CD4-positive, alpha-beta memory T cell (primary cell): ENCODE results near the gene GSE1. TPM values are rescaled to one million over a fixed set of nuclear protein-coding genes. Genes with fewer than 3 reads are reported as not detected.

ENCODE experiments used
- CTCF ChIA-PET: fragments of 350-600 bp; sonication (Branson Sonifier 250); formaldehyde crosslinking; loops from one replicate; lab custom pipeline; 2021; ENCODE audit warnings: inconsistent platforms; ENCODE audit not compliant: partially characterized antibody; lab: Charles Lee
- POLR2A ChIA-PET: fragments of 350-600 bp; sonication (Branson Sonifier 250); formaldehyde crosslinking; loops from one replicate; lab custom pipeline; 2021; ENCODE audit not compliant: partially characterized antibody; lab: Charles Lee
- DNase-seq, 5 donors: peaks; one replicate each; pipeline versions ENCODE4 v3.0.0 to v3.0.0-alpha.2; 2020 to 2022; ENCODE audit warnings: mixed read lengths in 1 of 5
- H3K27ac ChIP-seq: one replicate; pipeline ENCODE4 v1.7.0; 2013; ENCODE audit warnings: low read depth, low read length
- H3K27me3 ChIP-seq: 2 replicates; pipeline ENCODE4 v1.7.0; 2013; ENCODE audit warnings: mild to moderate bottlenecking, low read length, moderate library complexity; ENCODE audit not compliant: insufficient read depth
- H3K36me3 ChIP-seq: 2 replicates; pipeline ENCODE4 v1.7.0; 2013; ENCODE audit warnings: mild to moderate bottlenecking, low read length, moderate library complexity; ENCODE audit not compliant: insufficient read depth
- H3K4me1 ChIP-seq: 2 replicates; pipeline ENCODE4 v1.7.0; 2013; ENCODE audit warnings: mild to moderate bottlenecking, low read length, moderate library complexity; ENCODE audit not compliant: insufficient read depth
- H3K4me3 ChIP-seq, 2 donors: one replicate each; pipeline ENCODE4 v1.7.0; 2013; ENCODE audit warnings: low read length in 2 of 2, mild to moderate bottlenecking in 1 of 2
- H3K9me3 ChIP-seq, 2 donors: one replicate each; pipeline ENCODE4 v1.7.0; 2013; ENCODE audit warnings: low read length in 2 of 2, control low read depth in 1 of 2; ENCODE audit not compliant: control insufficient read depth in 1 of 2
- H3K27ac Mint-ChIP-seq, 7 donors: one replicate each; pipeline ENCODE4 v1.8.0; 2020 to 2021; ENCODE audit warnings: mixed read lengths in 7 of 7, mild to moderate bottlenecking in 6 of 7, inconsistent platforms in 3 of 7, moderate library complexity in 3 of 7
- H3K27me3 Mint-ChIP-seq, 2 donors: one replicate each; pipeline ENCODE4 v1.8.0; 2020 to 2021; ENCODE audit warnings: mixed read lengths in 2 of 2
- H3K36me3 Mint-ChIP-seq, 2 donors: one replicate each; pipeline ENCODE4 v1.8.0; 2020 to 2021; ENCODE audit warnings: mixed read lengths in 2 of 2, inconsistent platforms in 1 of 2, mild to moderate bottlenecking in 1 of 2
- H3K4me1 Mint-ChIP-seq, 4 donors: one replicate each; pipeline ENCODE4 v1.8.0; 2020 to 2021; ENCODE audit warnings: mixed read lengths in 4 of 4, mild to moderate bottlenecking in 1 of 4
- H3K4me3 Mint-ChIP-seq, 8 donors: one replicate each; pipeline ENCODE4 v1.8.0; 2020 to 2021; ENCODE audit warnings: mixed read lengths in 8 of 8, mild to moderate bottlenecking in 7 of 8, moderate library complexity in 6 of 8, inconsistent platforms in 3 of 8
- H3K9me3 Mint-ChIP-seq, 8 donors: one replicate each; pipeline ENCODE4 v1.8.0; 2020 to 2021; ENCODE audit warnings: mixed read lengths in 8 of 8, mild to moderate bottlenecking in 5 of 8, inconsistent platforms in 3 of 8, moderate library complexity in 1 of 8
- intact Hi-C: fragments of 100-400 bp; cut with micrococcal nuclease; formaldehyde crosslinking; loops from one replicate; pipeline ENCODE4 v1.15.1; 2023
- polyA plus RNA-seq, 2 donors: library from polyadenylated mRNA; unstranded; fragments of 300-500 nt; fragmentation: Illumina TruSeq; gene quantifications; one replicate each; pipeline ENCODE4 v1.2.3, GENCODE V29; 2021
- total RNA-seq, 2 experiments: library from RNA; stranded (reverse); gene quantifications; one replicate each; pipeline ENCODE4 v1.2.3, GENCODE V29; 2021

The GSE1 gene
- total and polyA plus RNA-seq, 4 experiments from 2014 or later, result 0.23 to 25.0 (median 13.1) TPM

GRCh38 chr16:85642762-85643358 lies 29.7 kb downstream of the GSE1 start:
- Histone ChIP-seq H3K9me3 (no peaks in the 10 kb centered on the region), H3K27ac (no peak overlapping the region), H3K36me3 (no peaks in the 10 kb centered on the region), H3K4me3 (no peak overlapping the region), H3K4me1 (peaks cover 5% of the 10 kb centered on the region), H3K27me3 (no peaks in the 10 kb centered on the region)
- H3K4me3 Mint-ChIP-seq, result no peak overlapping the region
- intact Hi-C loops, result no loop called here
- no peaks in the 10 kb centered on the region for H3K9me3 Mint-ChIP-seq
- H3K27ac Mint-ChIP-seq, result no peak overlapping the region
- ChIA-PET POLR2A (no interaction called here), CTCF (no interaction called here)
- no peaks in the 10 kb centered on the region for H3K27me3 Mint-ChIP-seq
- no peak for DNase-seq
- H3K4me1 Mint-ChIP-seq, result peaks cover 10 to 30% (median 14%) of the 10 kb centered on the region in 4 donors
- H3K36me3 Mint-ChIP-seq, result peaks cover 0 to 6% of the 10 kb centered on the region in 2 donors

GRCh38 chr16:85643631-85644030 lies 30.5 kb downstream of the GSE1 start:
- Mint-ChIP-seq H3K27me3 (no peaks in the 10 kb centered on the region), H3K27ac (no peak overlapping the region), H3K36me3 (peaks cover 0 to 6% of the 10 kb centered on the region in 2 donors), H3K9me3 (no peaks in the 10 kb centered on the region), H3K4me3 (no peak overlapping the region), H3K4me1 (peaks cover 10 to 30% (median 13%) of the 10 kb centered on the region in 4 donors)
- peaks cover 5% of the 10 kb centered on the region for H3K4me1 ChIP-seq
- CTCF ChIA-PET, result no interaction called here
- no peak overlapping the region for H3K27ac ChIP-seq
- POLR2A ChIA-PET, result no interaction called here
- H3K36me3 ChIP-seq, result no peaks in the 10 kb centered on the region
- no peak for DNase-seq
- H3K27me3 ChIP-seq, result no peaks in the 10 kb centered on the region
- intact Hi-C loops, result no loop called here
- no peak overlapping the region for H3K4me3 ChIP-seq
- H3K9me3 ChIP-seq, result no peaks in the 10 kb centered on the region

GRCh38 chr16:85644093-85644712 lies 31.1 kb downstream of the GSE1 start:
- Mint-ChIP-seq H3K4me3 (no peak overlapping the region), H3K9me3 (no peaks in the 10 kb centered on the region), H3K36me3 (peaks cover 3 to 11% of the 10 kb centered on the region in 2 donors), H3K4me1 (peaks cover 12 to 30% (median 14%) of the 10 kb centered on the region in 4 donors), H3K27ac (peak overlapping the region in 4 of 7 donors; percentile 22 to 84 (median 46)), H3K27me3 (no peaks in the 10 kb centered on the region)
- Histone ChIP-seq H3K4me1 (peaks cover 5% of the 10 kb centered on the region), H3K9me3 (no peaks in the 10 kb centered on the region), H3K36me3 (no peaks in the 10 kb centered on the region), H3K27ac (no peak overlapping the region), H3K4me3 (no peak overlapping the region), H3K27me3 (no peaks in the 10 kb centered on the region)
- DNase-seq, result no peak
- CTCF ChIA-PET, result no interaction called here
- POLR2A ChIA-PET, result no interaction called here
- intact Hi-C loops, result no loop called here

- ChIA-PET CTCF (no interaction called here), POLR2A (no interaction called here)
- Mint-ChIP-seq H3K27me3 (no peaks in the 10 kb centered on the region), H3K4me1 (peaks cover 12 to 30% (median 14%) of the 10 kb centered on the region in 4 donors), H3K27ac (peak overlapping the region in 2 of 7 donors; percentile 42 to 62), H3K4me3 (no peak overlapping the region), H3K36me3 (peaks cover 3 to 11% of the 10 kb centered on the region in 2 donors), H3K9me3 (no peaks in the 10 kb centered on the region)
- no peaks in the 10 kb centered on the region for H3K36me3 ChIP-seq
- no peak overlapping the region for H3K27ac ChIP-seq
- DNase-seq, result no peak
- no peak overlapping the region for H3K4me3 ChIP-seq
- peaks cover 5% of the 10 kb centered on the region for H3K4me1 ChIP-seq
- H3K27me3 ChIP-seq, result no peaks in the 10 kb centered on the region
- no peaks in the 10 kb centered on the region for H3K9me3 ChIP-seq
- intact Hi-C loops, result no loop called here
Measured at GRCh38 chr16:85645021-85645589, 32.0 kb downstream of the GSE1 start.

- peaks cover 12 to 30% (median 14%) of the 10 kb centered on the region in 4 donors for H3K4me1 Mint-ChIP-seq
- H3K4me3 ChIP-seq, result no peak overlapping the region
- no peaks in the 10 kb centered on the region for H3K27me3 Mint-ChIP-seq
- H3K4me3 Mint-ChIP-seq, result no peak overlapping the region
- peaks cover 3 to 11% of the 10 kb centered on the region in 2 donors for H3K36me3 Mint-ChIP-seq
- H3K27me3 ChIP-seq, result no peaks in the 10 kb centered on the region
- no peak overlapping the region for H3K27ac Mint-ChIP-seq
- H3K36me3 ChIP-seq, result no peaks in the 10 kb centered on the region
- H3K9me3 ChIP-seq, result no peaks in the 10 kb centered on the region
- DNase-seq, result peak in 1 of 5 donors; percentile 13
- CTCF ChIA-PET, result no interaction called here
- peaks cover 5% of the 10 kb centered on the region for H3K4me1 ChIP-seq
- POLR2A ChIA-PET, result no interaction called here
- H3K27ac ChIP-seq, result no peak overlapping the region
- intact Hi-C loops, result no loop called here
- H3K9me3 Mint-ChIP-seq, result no peaks in the 10 kb centered on the region
Measured at GRCh38 chr16:85646358-85646907, 33.3 kb downstream of the GSE1 start.

GRCh38 chr16:85646976-85647375 lies 33.9 kb downstream of the GSE1 start:
- H3K27me3 Mint-ChIP-seq, result no peaks in the 10 kb centered on the region
- H3K27ac ChIP-seq, result no peak overlapping the region
- H3K36me3 ChIP-seq, result no peaks in the 10 kb centered on the region
- H3K36me3 Mint-ChIP-seq, result peaks cover 3 to 13% of the 10 kb centered on the region in 2 donors
- CTCF ChIA-PET, result no interaction called here
- no peak overlapping the region for H3K4me3 ChIP-seq
- POLR2A ChIA-PET, result no interaction called here
- no peak overlapping the region for H3K4me3 Mint-ChIP-seq
- DNase-seq, result peak in 1 of 5 donors; percentile 20
- H3K27me3 ChIP-seq, result no peaks in the 10 kb centered on the region
- H3K9me3 ChIP-seq, result no peaks in the 10 kb centered on the region
- peaks cover 12 to 30% (median 14%) of the 10 kb centered on the region in 4 donors for H3K4me1 Mint-ChIP-seq
- peaks cover 5% of the 10 kb centered on the region for H3K4me1 ChIP-seq
- intact Hi-C loops, result no loop called here
- no peaks in the 10 kb centered on the region for H3K9me3 Mint-ChIP-seq
- peak overlapping the region in 1 of 7 donors; percentile 18 for H3K27ac Mint-ChIP-seq

GRCh38 chr16:85648070-85648714 lies 35.1 kb downstream of the GSE1 start:
- Mint-ChIP-seq H3K27ac (no peak overlapping the region), H3K4me1 (peaks cover 11 to 24% (median 14%) of the 10 kb centered on the region in 4 donors), H3K27me3 (no peaks in the 10 kb centered on the region), H3K9me3 (peaks cover 0 to 3% (median 0%) of the 10 kb centered on the region in 8 donors), H3K4me3 (no peak overlapping the region), H3K36me3 (peaks cover 3 to 19% of the 10 kb centered on the region in 2 donors)
- ChIA-PET CTCF (interaction anchor here (0.6 kb wide), 1 partner anchor 10 kb away, joined by 3 read pairs; no protein-coding TSS in a partner anchor), POLR2A (no interaction called here)
- H3K27ac ChIP-seq, result no peak overlapping the region
- H3K4me3 ChIP-seq, result no peak overlapping the region
- no peaks in the 10 kb centered on the region for H3K36me3 ChIP-seq
- peak in 1 of 5 donors; percentile 14 for DNase-seq
- intact Hi-C loops, result no loop called here
- no peaks in the 10 kb centered on the region for H3K27me3 ChIP-seq
- peaks cover 5% of the 10 kb centered on the region for H3K4me1 ChIP-seq
- no peaks in the 10 kb centered on the region for H3K9me3 ChIP-seq
